Measurements from ENCODE around the gene PIWIL1. TPM values are rescaled to one million over a fixed set of nuclear protein-coding genes. Genes with fewer than 3 reads are reported as not detected.
A peak's percentile ranks its signal among the peaks of the same experiment; 100 is the strongest.

The PIWIL1 gene
- polyA plus RNA-seq, 2 of the 4 experiments (the other 2 are of a cell fraction), result not detected

GRCh38 chr12:130394906-130395305, 57.2 kb downstream of the PIWIL1 start:
- Histone ChIP-seq H3K4me3 (no peak overlapping the region), H3K27ac (no peak overlapping the region), H3K4me2 (no peak overlapping the region), H3K4me1 (no peaks in the 10 kb centered on the region), H3K9me3 (no peaks in the 10 kb centered on the region)
- ChIA-PET CTCF (interaction anchor here (1.5 kb wide), 1 partner anchor 353 kb away, joined by 3 read pairs; no protein-coding TSS in a partner anchor), POLR2A (no interaction called here)
- no peak for TF ChIP-seq POLR2AphosphoS2 (conservative IDR thresholded peaks at IDR 0.05; ENCODE audit: low read length)
- no peak for TF ChIP-seq FOXS1 (CRISPR knock-in tag; IDR thresholded peaks at IDR 0.05)
- no peak for TF ChIP-seq KDM5A (IDR thresholded peaks at IDR 0.05)
- no peak for TF ChIP-seq MYC (IDR thresholded peaks at IDR 0.05; ENCODE audit: borderline replicate concordance, low read length)
- no peak for TF ChIP-seq CHD2 (IDR thresholded peaks at IDR 0.05; ENCODE audit: low read length, partially characterized antibody)
- no peak for TF ChIP-seq HES2 (IDR thresholded peaks at IDR 0.05)
- TF ChIP-seq CBX8 (IDR thresholded peaks at IDR 0.05), result 0 out of 2 replicates have a peak, but pooled peaks have one; percentile 23
- no peak for ATAC-seq
- DNase-seq (ENCODE audit: low read depth in 1 of 2, low spot score in 1 of 2), result no peak
- FAIRE-seq, result no peak
- 6% methylated on average over 4 of the region's 4 CpGs for WGBS (ENCODE audit: missing lambda C conversion rate)

DNA sequence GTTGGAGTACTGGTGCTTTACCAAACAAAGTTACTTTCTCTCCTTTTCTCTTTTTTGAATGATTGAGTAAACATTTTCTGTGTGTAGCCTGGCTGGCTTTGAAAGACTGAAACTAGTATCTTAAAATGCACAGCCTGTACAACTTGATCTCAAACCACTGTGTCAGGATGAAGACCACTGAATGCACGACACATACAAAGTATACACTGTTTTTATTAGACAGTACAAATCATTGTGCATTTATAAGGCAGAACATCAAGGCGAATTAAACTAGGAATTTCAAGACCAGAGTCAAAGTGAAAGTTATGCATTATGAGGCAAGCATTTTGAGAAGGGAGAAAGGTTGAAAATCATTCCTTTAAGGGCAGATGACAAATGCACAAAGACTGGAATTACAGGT, 59.0 kb downstream of the PIWIL1 start:
- DNase-seq (ENCODE audit: low read depth in 1 of 2, low spot score in 1 of 2), result no peak
- no peak overlapping the region for H3K27ac ChIP-seq
- ChIA-PET CTCF (interaction anchor here (2.6 kb wide), 1 partner anchor 351 kb away, joined by 9 read pairs; no protein-coding TSS in a partner anchor), POLR2A (no interaction called here)
- no peak overlapping the region for H3K4me3 ChIP-seq
- no peaks in the 10 kb centered on the region for H3K9me3 ChIP-seq
- TF ChIP-seq REST (IDR thresholded peaks at IDR 0.05), result no peak
- no peak for TF ChIP-seq RFX5 (IDR thresholded peaks at IDR 0.05)
- H3K4me2 ChIP-seq, result no peak overlapping the region
- H3K4me1 ChIP-seq, result no peaks in the 10 kb centered on the region
- FAIRE-seq, result no peak
- ATAC-seq, result no peak
- 0% methylated on average over 2 of the region's 2 CpGs for WGBS (ENCODE audit: missing lambda C conversion rate)

DNA sequence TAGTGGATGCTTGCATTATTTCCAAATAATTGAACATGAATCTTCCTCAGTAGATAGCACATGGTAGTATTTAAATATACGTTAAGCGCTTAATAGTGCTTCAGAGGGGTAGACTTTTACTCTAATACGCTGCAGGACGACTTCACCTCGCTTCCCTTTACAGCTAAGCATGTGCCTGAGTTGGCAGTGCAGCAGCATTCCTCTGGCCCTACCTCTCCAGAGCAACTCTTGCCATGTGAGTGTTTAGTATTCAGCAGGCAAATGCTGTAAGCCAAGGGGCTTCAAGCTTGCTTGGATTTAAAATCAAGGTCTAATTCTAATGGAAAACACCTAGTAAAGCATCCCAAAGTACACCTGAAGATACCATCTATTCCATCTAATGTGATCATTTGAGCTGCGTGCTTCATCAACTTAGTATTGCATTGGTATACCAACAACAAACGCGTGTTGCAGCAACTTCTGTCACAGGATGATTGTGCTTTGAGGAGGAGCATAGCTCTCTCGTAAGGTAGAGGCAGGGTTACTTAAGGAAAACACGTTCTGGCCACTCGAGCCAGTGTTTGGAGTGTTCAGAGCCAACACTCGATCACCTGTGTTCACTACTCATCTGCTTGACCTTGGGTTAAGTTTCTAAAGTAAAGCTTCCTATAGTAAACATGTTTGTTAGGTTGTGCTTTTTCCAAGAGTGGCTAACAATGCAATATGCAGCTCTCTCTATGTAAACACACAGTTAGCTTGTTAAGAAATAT, 60.6 kb downstream of the PIWIL1 start:
- CTCF ChIA-PET, result interaction anchor here (2.6 kb wide), 1 partner anchor 349 kb away, joined by 9 read pairs; no protein-coding TSS in a partner anchor
- H3K27ac ChIP-seq, result no peak overlapping the region
- H3K4me3 ChIP-seq, result no peak overlapping the region
- 18% methylated on average over 12 of the region's 12 CpGs for WGBS (ENCODE audit: missing lambda C conversion rate)
- no peak for TF ChIP-seq RARB (CRISPR knock-in tag; IDR thresholded peaks at IDR 0.05)
- TF ChIP-seq ZFP36 (IDR thresholded peaks at IDR 0.05; ENCODE audit: borderline replicate concordance, partially characterized antibody), result no peak
- no peak for TF ChIP-seq EHF (CRISPR knock-in tag; IDR thresholded peaks at IDR 0.05)
- no peak for TF ChIP-seq HOXB13 (CRISPR knock-in tag; IDR thresholded peaks at IDR 0.05; ENCODE audit: low read depth)
- TF ChIP-seq POLR2AphosphoS2 (conservative IDR thresholded peaks at IDR 0.05; ENCODE audit: low read length), result no peak
- no peaks in the 10 kb centered on the region; the same call in 2 of the 3 replicates for H3K9me3 ChIP-seq
- FAIRE-seq (no peak), DNase-seq (ENCODE audit: low read depth in 1 of 2, low spot score in 1 of 2) (no peak), ATAC-seq (no peak)
- POLR2A ChIA-PET, result no interaction called here
- no peak overlapping the region for H3K4me2 ChIP-seq
- no peaks in the 10 kb centered on the region for H3K4me1 ChIP-seq

DNA sequence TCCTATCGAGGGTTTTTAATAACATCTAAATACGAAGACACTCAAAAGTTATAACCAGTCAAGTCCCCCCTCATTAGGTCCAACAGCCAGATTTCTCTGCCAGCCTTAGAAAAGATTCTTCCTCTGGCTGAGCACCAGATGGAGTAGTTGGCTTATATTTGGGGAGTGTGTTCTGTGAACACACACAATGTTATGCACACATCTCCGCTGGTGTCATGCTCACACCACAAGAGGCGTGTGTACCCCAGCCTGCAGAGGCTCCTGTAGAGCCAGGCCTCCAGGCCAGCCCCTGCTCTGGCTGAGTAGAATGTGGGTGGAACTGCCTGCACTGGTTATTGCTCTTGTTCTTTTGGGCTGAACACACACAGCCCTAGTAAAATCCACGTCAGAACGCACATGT, 64.0 kb downstream of the PIWIL1 start:
- FAIRE-seq, result no peak
- H3K4me1 ChIP-seq, result no peaks in the 10 kb centered on the region
- no peak overlapping the region for H3K4me2 ChIP-seq
- no peak overlapping the region for H3K27ac ChIP-seq
- H3K9me3 ChIP-seq, result no peaks in the 10 kb centered on the region; the same call in 2 of the 3 replicates
- no peak overlapping the region for H3K4me3 ChIP-seq
- TF ChIP-seq SMC3 (IDR thresholded peaks at IDR 0.05) (peak; percentile 28; the same call in 1 of the 3 replicates), JUN (IDR thresholded peaks at IDR 0.05) (no peak), RAD21 (conservative IDR thresholded peaks at IDR 0.05 in 1 of 2, IDR thresholded peaks at IDR 0.05 in 1 of 2) (peak; percentile 48 to 64; a peak in 4 of 5 replicates)
- TF ChIP-seq, protein P1, sequence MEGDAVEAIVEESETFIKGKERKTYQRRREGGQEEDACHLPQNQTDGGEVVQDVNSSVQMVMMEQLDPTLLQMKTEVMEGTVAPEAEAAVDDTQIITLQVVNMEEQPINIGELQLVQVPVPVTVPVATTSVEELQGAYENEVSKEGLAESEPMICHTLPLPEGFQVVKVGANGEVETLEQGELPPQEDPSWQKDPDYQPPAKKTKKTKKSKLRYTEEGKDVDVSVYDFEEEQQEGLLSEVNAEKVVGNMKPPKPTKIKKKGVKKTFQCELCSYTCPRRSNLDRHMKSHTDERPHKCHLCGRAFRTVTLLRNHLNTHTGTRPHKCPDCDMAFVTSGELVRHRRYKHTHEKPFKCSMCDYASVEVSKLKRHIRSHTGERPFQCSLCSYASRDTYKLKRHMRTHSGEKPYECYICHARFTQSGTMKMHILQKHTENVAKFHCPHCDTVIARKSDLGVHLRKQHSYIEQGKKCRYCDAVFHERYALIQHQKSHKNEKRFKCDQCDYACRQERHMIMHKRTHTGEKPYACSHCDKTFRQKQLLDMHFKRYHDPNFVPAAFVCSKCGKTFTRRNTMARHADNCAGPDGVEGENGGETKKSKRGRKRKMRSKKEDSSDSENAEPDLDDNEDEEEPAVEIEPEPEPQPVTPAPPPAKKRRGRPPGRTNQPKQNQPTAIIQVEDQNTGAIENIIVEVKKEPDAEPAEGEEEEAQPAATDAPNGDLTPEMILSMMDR (IDR thresholded peaks at IDR 0.05), result peak; percentile 27; the same call in 1 of the 3 replicates
- ChIA-PET POLR2A (no interaction called here), CTCF (interaction anchor here (0.6 to 1.5 kb wide), 4 partner anchors 345 to 353 kb away, joined by 3 to 5 read pairs (median 3); no protein-coding TSS in a partner anchor)
- WGBS (ENCODE audit: missing lambda C conversion rate), result 18% methylated on average over 6 of the region's 6 CpGs
- DNase-seq (ENCODE audit: low read depth in 1 of 2, low spot score in 1 of 2), result peak; percentile 8 to 42
- peak; percentile 71 to 76 for ATAC-seq
